GM21576 (cell line): ENCODE results near the gene NAXE.
"Not testable (repeated sequence)": the region's sequence is repeated elsewhere in the genome, so short reads cannot be mapped to it uniquely, and the experiment has no call there.

ENCODE experiments used
- ATAC-seq: cut with Tn5 transposase; IDR thresholded peaks from one replicate; pipeline ENCODE4 v1.9.1; 2021; ENCODE audit warnings: mild to moderate bottlenecking, moderate library complexity; ENCODE audit not compliant: unreplicated experiment

NAXE gene

GRCh38 chr1:156591432-156592157 lies at the start of gene NAXE:
NAXE (plus strand) TSS chr1:156591776; CDS start chr1:156591805, 29 bp downstream.
- peak; percentile 81 for ATAC-seq

- ATAC-seq = no peak
Measured at GRCh38 chr1:156543066-156543465, 48.5 kb upstream of the NAXE start.

GRCh38 chr1:156544592-156545102 lies 46.9 kb upstream of the NAXE start:
- ATAC-seq = no peak

GRCh38 chr1:156546267-156546666 lies 45.3 kb upstream of the NAXE start:
- no peak for ATAC-seq

GRCh38 chr1:156547434-156547833 lies 44.1 kb upstream of the NAXE start:
- ATAC-seq = no peak

GRCh38 chr1:156547982-156548381 lies 43.6 kb upstream of the NAXE start:
- ATAC-seq = no peak

- ATAC-seq = no peak
Measured at GRCh38 chr1:156549390-156549789, 42.2 kb upstream of the NAXE start.

GRCh38 chr1:156549831-156550230 lies 41.7 kb upstream of the NAXE start:
- no peak for ATAC-seq

- no peak for ATAC-seq
Measured at GRCh38 chr1:156550346-156550745, 41.2 kb upstream of the NAXE start.

- no peak for ATAC-seq
Measured at GRCh38 chr1:156551066-156551643, 40.4 kb upstream of the NAXE start.

- no peak for ATAC-seq
Measured at GRCh38 chr1:156551869-156552268, 39.7 kb upstream of the NAXE start.

GRCh38 chr1:156552518-156552917 lies 39.1 kb upstream of the NAXE start:
- ATAC-seq = no peak

GRCh38 chr1:156552937-156553336 lies 38.6 kb upstream of the NAXE start:
- ATAC-seq = not testable (repeated sequence)

- ATAC-seq = no peak
Measured at GRCh38 chr1:156553860-156554485, 37.6 kb upstream of the NAXE start.

- ATAC-seq = no peak
Measured at GRCh38 chr1:156554971-156555370, 36.6 kb upstream of the NAXE start.

- ATAC-seq = no peak
Measured at GRCh38 chr1:156555715-156556114, 35.9 kb upstream of the NAXE start.

- ATAC-seq = no peak
Measured at GRCh38 chr1:156556354-156556753, 35.2 kb upstream of the NAXE start.

- no peak for ATAC-seq
Measured at GRCh38 chr1:156559086-156559796, 32.3 kb upstream of the NAXE start.

GRCh38 chr1:156559797-156560385 lies 31.7 kb upstream of the NAXE start:
- ATAC-seq = no peak

GRCh38 chr1:156560585-156561163 lies 30.9 kb upstream of the NAXE start:
- no peak for ATAC-seq

- no peak for ATAC-seq
Measured at GRCh38 chr1:156565519-156565918, 26.1 kb upstream of the NAXE start.
